Measurements from ENCODE around the gene EXOC2.

EXOC2 gene

GRCh38 chr6:679282-679681 is 13.7 kb downstream of the EXOC2 start:
- H3K4ac ChIP-seq (ENCODE audit: low read depth, low read length) = no peak overlapping the region
- H4K12ac ChIP-seq (ENCODE audit: low read depth, low read length) = no peak overlapping the region
- no peak overlapping the region for H4K91ac ChIP-seq (ENCODE audit: low read depth, low read length)
- H3K79me1 ChIP-seq (ENCODE audit: low read length) = no peaks in the 10 kb centered on the region
- H2AK5ac ChIP-seq (ENCODE audit: low read length) = no peak overlapping the region
- no peak overlapping the region for H2BK12ac ChIP-seq (ENCODE audit: low read length)
- H2BK120ac ChIP-seq (ENCODE audit: insufficient read depth, low read length, poor library complexity) = no peak overlapping the region
- H3K4me1 ChIP-seq (ENCODE audit: control insufficient read depth in 1 of 2, insufficient read depth in 2 of 2, low read length in 2 of 2) = peaks cover 5 to 6% of the 10 kb centered on the region in 2 experiments
- H3K27ac ChIP-seq (ENCODE audit: low read depth, low read length) = no peak overlapping the region
- H3K23ac ChIP-seq (ENCODE audit: low read length) = no peak overlapping the region
- DNase-seq = no peak
- no peak overlapping the region for H3K9ac ChIP-seq (ENCODE audit: low read length)
- H3K4me3 ChIP-seq (ENCODE audit: low read depth, low read length) = no peak overlapping the region
- no peak overlapping the region for H3K18ac ChIP-seq (ENCODE audit: low read length)
- H2AFZ ChIP-seq (ENCODE audit: insufficient read depth, low read length, poor library complexity) = no peak overlapping the region
- H3K14ac ChIP-seq (ENCODE audit: low read length) = no peak overlapping the region
- WGBS (ENCODE audit: extremely low coverage, insufficient coverage, insufficient read length) = no CpG with 5 or more reads among the region's 9 CpGs
- H3K4me2 ChIP-seq (ENCODE audit: low read length) = no peak overlapping the region
- no peak overlapping the region for H4K8ac ChIP-seq (ENCODE audit: low read depth, low read length)
- no peaks in the 10 kb centered on the region for H3K36me3 ChIP-seq (ENCODE audit: control insufficient read depth in 1 of 2, insufficient read depth in 2 of 2, low read length in 2 of 2)
- H3K27me3 ChIP-seq (ENCODE audit: insufficient read depth, low read length) = no peaks in the 10 kb centered on the region
- H3K79me2 ChIP-seq (ENCODE audit: control insufficient read depth, insufficient read depth, low read length, poor library complexity) = peaks cover 3% of the 10 kb centered on the region
- H3K9me3 ChIP-seq (ENCODE audit: insufficient read depth, low read depth, low read length) = no peaks in the 10 kb centered on the region
- no peak overlapping the region for H2BK5ac ChIP-seq (ENCODE audit: low read depth, low read length, poor library complexity)

DNA sequence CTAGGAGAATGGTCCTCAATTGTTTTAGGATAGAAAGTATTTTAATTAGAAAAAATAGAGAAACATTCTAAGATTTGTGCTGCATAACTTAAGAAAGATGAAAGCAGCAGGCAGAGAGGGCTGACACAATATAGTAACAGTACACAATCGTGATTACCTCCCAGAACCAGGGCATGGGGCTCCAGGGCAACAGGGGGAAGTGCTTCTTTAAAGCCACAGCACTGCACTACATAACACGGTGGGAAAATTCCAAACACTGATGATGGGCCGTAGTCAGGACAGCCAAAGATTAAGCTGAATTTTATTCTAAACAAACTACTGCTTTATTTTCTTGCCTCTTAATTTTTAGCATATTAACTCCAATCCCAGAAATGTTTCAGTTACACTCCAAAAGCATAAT is 14.4 kb downstream of the EXOC2 start:
- H3K4me2 ChIP-seq (ENCODE audit: low read length) = no peak overlapping the region

DNA sequence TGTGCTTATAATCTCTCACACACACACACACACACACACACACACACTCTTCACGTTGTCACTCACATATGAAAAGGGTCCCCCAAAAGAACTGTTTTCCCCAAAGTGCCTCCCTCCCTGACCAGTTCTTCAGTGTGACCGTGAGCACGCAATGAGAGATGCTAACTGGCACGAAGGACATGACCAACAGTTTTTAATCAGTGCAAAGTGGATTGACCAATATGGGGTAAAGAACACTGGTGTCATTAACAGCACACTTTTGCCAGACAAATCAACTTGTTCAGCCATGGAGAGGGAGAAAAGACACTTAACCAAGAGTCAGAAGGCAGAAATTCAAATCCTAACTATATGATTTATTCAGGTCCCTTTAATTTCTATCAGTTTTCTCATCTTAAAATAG is 15.0 kb downstream of the EXOC2 start:
- no peak overlapping the region for H2BK5ac ChIP-seq (ENCODE audit: low read depth, low read length, poor library complexity)
- H2BK120ac ChIP-seq (ENCODE audit: insufficient read depth, low read length, poor library complexity) = no peak overlapping the region
- no peak overlapping the region for H3K4me3 ChIP-seq (ENCODE audit: low read depth, low read length)
- H3K4me2 ChIP-seq (ENCODE audit: low read length) = no peak overlapping the region
- no peaks in the 10 kb centered on the region for H3K79me1 ChIP-seq (ENCODE audit: low read length)
- no peak overlapping the region for H3K18ac ChIP-seq (ENCODE audit: low read length)
- H3K4me1 ChIP-seq (ENCODE audit: control insufficient read depth in 1 of 2, insufficient read depth in 2 of 2, low read length in 2 of 2) = no peaks in the 10 kb centered on the region
- H4K12ac ChIP-seq (ENCODE audit: low read depth, low read length) = no peak overlapping the region
- H3K14ac ChIP-seq (ENCODE audit: low read length) = no peak overlapping the region
- H2AK5ac ChIP-seq (ENCODE audit: low read length) = no peak overlapping the region
- no peak overlapping the region for H3K4ac ChIP-seq (ENCODE audit: low read depth, low read length)
- H3K27me3 ChIP-seq (ENCODE audit: insufficient read depth, low read length) = no peaks in the 10 kb centered on the region
- no peak overlapping the region for H4K8ac ChIP-seq (ENCODE audit: low read depth, low read length)
- H3K9me3 ChIP-seq (ENCODE audit: insufficient read depth, low read depth, low read length) = no peaks in the 10 kb centered on the region
- DNase-seq = no peak
- no peak overlapping the region for H4K91ac ChIP-seq (ENCODE audit: low read depth, low read length)
- no peak overlapping the region for H2BK12ac ChIP-seq (ENCODE audit: low read length)
- no peak overlapping the region for H2AFZ ChIP-seq (ENCODE audit: insufficient read depth, low read length, poor library complexity)
- H3K36me3 ChIP-seq (ENCODE audit: control insufficient read depth in 1 of 2, insufficient read depth in 2 of 2, low read length in 2 of 2) = no peaks in the 10 kb centered on the region
- H3K79me2 ChIP-seq (ENCODE audit: control insufficient read depth, insufficient read depth, low read length, poor library complexity) = no peaks in the 10 kb centered on the region
- no peak overlapping the region for H3K23ac ChIP-seq (ENCODE audit: low read length)
- WGBS (ENCODE audit: extremely low coverage, insufficient coverage, insufficient read length) = no CpG with 5 or more reads among the region's 4 CpGs
- H3K9ac ChIP-seq (ENCODE audit: low read length) = no peak overlapping the region
- no peak overlapping the region for H3K27ac ChIP-seq (ENCODE audit: low read depth, low read length)

More for the DNA sequence above, 14.4 kb downstream of the EXOC2 start:
- H3K36me3 ChIP-seq (ENCODE audit: control insufficient read depth in 1 of 2, insufficient read depth in 2 of 2, low read length in 2 of 2) = no peaks in the 10 kb centered on the region
- no peaks in the 10 kb centered on the region for H3K4me1 ChIP-seq (ENCODE audit: control insufficient read depth in 1 of 2, insufficient read depth in 2 of 2, low read length in 2 of 2)
- H4K91ac ChIP-seq (ENCODE audit: low read depth, low read length) = no peak overlapping the region
- no peak for DNase-seq
- no peak overlapping the region for H2AK5ac ChIP-seq (ENCODE audit: low read length)
- no peak overlapping the region for H3K14ac ChIP-seq (ENCODE audit: low read length)
- no CpG with 5 or more reads among the region's 3 CpGs for WGBS (ENCODE audit: extremely low coverage, insufficient coverage, insufficient read length)
- H4K12ac ChIP-seq (ENCODE audit: low read depth, low read length) = no peak overlapping the region
- H3K18ac ChIP-seq (ENCODE audit: low read length) = no peak overlapping the region
- H2BK5ac ChIP-seq (ENCODE audit: low read depth, low read length, poor library complexity) = no peak overlapping the region
- no peak overlapping the region for H3K4me3 ChIP-seq (ENCODE audit: low read depth, low read length)
- H2AFZ ChIP-seq (ENCODE audit: insufficient read depth, low read length, poor library complexity) = no peak overlapping the region
- H3K9me3 ChIP-seq (ENCODE audit: insufficient read depth, low read depth, low read length) = no peaks in the 10 kb centered on the region
- H3K4ac ChIP-seq (ENCODE audit: low read depth, low read length) = no peak overlapping the region
- H2BK120ac ChIP-seq (ENCODE audit: insufficient read depth, low read length, poor library complexity) = no peak overlapping the region
- H4K8ac ChIP-seq (ENCODE audit: low read depth, low read length) = no peak overlapping the region
- no peak overlapping the region for H2BK12ac ChIP-seq (ENCODE audit: low read length)
- H3K9ac ChIP-seq (ENCODE audit: low read length) = no peak overlapping the region
- no peaks in the 10 kb centered on the region for H3K79me2 ChIP-seq (ENCODE audit: control insufficient read depth, insufficient read depth, low read length, poor library complexity)
- no peak overlapping the region for H3K23ac ChIP-seq (ENCODE audit: low read length)
- H3K27me3 ChIP-seq (ENCODE audit: insufficient read depth, low read length) = no peaks in the 10 kb centered on the region
- H3K79me1 ChIP-seq (ENCODE audit: low read length) = no peaks in the 10 kb centered on the region
- no peak overlapping the region for H3K27ac ChIP-seq (ENCODE audit: low read depth, low read length)

- Histone ChIP-seq H2AFZ (ENCODE audit: insufficient read depth, low read length, poor library complexity) (no peak overlapping the region), H2AK5ac (ENCODE audit: low read length) (no peak overlapping the region), H4K12ac (ENCODE audit: low read depth, low read length) (no peak overlapping the region), H3K4me3 (ENCODE audit: low read depth, low read length) (no peak overlapping the region), H3K23ac (ENCODE audit: low read length) (no peak overlapping the region), H3K9me3 (ENCODE audit: insufficient read depth, low read depth, low read length) (no peaks in the 10 kb centered on the region), H4K8ac (ENCODE audit: low read depth, low read length) (no peak overlapping the region), H3K4ac (ENCODE audit: low read depth, low read length) (peak overlapping the region; percentile 47), H3K79me2 (ENCODE audit: control insufficient read depth, insufficient read depth, low read length, poor library complexity) (no peaks in the 10 kb centered on the region), H2BK12ac (ENCODE audit: low read length) (no peak overlapping the region), H3K4me1 (ENCODE audit: control insufficient read depth in 1 of 2, insufficient read depth in 2 of 2, low read length in 2 of 2) (no peaks in the 10 kb centered on the region), H2BK120ac (ENCODE audit: insufficient read depth, low read length, poor library complexity) (no peak overlapping the region), H3K18ac (ENCODE audit: low read length) (no peak overlapping the region), H3K36me3 (ENCODE audit: control insufficient read depth in 1 of 2, insufficient read depth in 2 of 2, low read length in 2 of 2) (no peaks in the 10 kb centered on the region), H3K4me2 (ENCODE audit: low read length) (no peak overlapping the region), H3K27me3 (ENCODE audit: insufficient read depth, low read length) (no peaks in the 10 kb centered on the region), H2BK5ac (ENCODE audit: low read depth, low read length, poor library complexity) (no peak overlapping the region), H3K27ac (ENCODE audit: low read depth, low read length) (no peak overlapping the region), H3K79me1 (ENCODE audit: low read length) (no peaks in the 10 kb centered on the region), H3K9ac (ENCODE audit: low read length) (no peak overlapping the region), H3K14ac (ENCODE audit: low read length) (no peak overlapping the region), H4K91ac (ENCODE audit: low read depth, low read length) (no peak overlapping the region)
- DNase-seq = no peak
- WGBS (ENCODE audit: extremely low coverage, insufficient coverage, insufficient read length) = no CpG with 5 or more reads among the region's 3 CpGs
These were observed 18.0 kb downstream of the EXOC2 start for GRCh38 chr6:674956-675355.
